ENCODE results near the gene NCKAP5.

Gene NCKAP5

DNA sequence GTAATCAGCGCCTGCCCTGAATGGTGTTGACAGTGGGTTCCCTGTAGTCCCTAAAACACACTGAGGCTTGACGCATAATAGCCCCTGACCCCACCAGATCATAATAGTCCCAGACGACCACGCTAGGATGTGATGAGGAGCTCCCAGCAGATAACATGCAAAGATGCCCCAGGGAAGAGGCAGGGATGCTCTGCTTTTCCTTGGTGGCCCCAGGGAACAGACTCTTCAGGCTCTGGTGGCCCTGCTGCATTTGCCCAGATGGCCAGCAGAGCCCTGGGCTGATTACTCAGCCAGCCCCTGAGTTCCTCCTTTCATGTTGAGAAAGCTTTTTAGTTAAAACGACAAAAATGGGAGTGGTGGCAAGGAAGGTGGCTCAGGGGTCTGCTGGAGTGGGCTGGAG lies 5.9 kb upstream of the NCKAP5 start:
- no peaks in the 10 kb centered on the region for H3K27me3 ChIP-seq (ENCODE audit: insufficient read depth, low read depth, severe bottlenecking)
- no peak for DNase-seq

DNA sequence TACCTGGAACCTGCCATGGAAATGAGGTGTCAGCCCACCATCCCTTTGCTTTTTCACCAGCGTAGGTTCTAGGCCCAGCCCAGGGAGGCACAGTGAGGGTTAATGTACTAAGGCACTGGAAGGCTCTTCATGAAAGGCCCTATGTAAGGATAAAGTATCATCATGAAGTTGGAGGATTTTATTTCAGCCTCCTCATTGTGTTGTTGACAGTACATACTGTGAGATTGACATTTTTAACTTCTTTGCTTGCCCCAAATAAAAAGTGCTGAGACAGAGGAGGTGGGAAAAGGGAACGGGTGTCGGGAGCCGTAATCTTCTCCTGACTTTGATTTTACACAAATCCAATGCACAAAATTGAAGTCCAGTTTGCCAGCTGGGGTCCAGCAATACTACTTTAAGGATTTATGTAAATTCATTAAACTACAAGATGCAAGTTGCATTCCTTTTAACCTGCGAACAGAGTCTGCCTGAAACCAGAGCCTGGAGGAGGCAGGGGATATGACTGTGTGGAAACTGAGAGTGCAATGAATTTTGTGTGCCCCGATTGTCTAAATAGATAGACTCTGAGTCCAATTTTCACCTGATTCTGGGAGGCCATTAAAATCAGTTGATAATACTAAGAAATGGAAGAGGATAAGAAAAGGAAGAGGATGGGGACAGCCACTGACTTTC lies 5.4 kb upstream of the NCKAP5 start:
- TF ChIP-seq, protein P1, sequence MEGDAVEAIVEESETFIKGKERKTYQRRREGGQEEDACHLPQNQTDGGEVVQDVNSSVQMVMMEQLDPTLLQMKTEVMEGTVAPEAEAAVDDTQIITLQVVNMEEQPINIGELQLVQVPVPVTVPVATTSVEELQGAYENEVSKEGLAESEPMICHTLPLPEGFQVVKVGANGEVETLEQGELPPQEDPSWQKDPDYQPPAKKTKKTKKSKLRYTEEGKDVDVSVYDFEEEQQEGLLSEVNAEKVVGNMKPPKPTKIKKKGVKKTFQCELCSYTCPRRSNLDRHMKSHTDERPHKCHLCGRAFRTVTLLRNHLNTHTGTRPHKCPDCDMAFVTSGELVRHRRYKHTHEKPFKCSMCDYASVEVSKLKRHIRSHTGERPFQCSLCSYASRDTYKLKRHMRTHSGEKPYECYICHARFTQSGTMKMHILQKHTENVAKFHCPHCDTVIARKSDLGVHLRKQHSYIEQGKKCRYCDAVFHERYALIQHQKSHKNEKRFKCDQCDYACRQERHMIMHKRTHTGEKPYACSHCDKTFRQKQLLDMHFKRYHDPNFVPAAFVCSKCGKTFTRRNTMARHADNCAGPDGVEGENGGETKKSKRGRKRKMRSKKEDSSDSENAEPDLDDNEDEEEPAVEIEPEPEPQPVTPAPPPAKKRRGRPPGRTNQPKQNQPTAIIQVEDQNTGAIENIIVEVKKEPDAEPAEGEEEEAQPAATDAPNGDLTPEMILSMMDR (IDR thresholded peaks at IDR 0.05; ENCODE audit: low read depth, low read length): no peak
- no peak overlapping the region for H3K4me3 ChIP-seq (ENCODE audit: low read depth, low read length)
- H3K9me3 ChIP-seq (ENCODE audit: severe bottlenecking): no peaks in the 10 kb centered on the region

More for the DNA sequence above, 5.9 kb upstream of the NCKAP5 start:
- Histone ChIP-seq H3K27ac (no peak overlapping the region), H3K4me3 (ENCODE audit: low read depth, low read length) (no peak overlapping the region), H3K9me3 (ENCODE audit: severe bottlenecking) (no peaks in the 10 kb centered on the region), H3K36me3 (no peaks in the 10 kb centered on the region)
- TF ChIP-seq, protein P1 (IDR thresholded peaks at IDR 0.05; ENCODE audit: low read depth, low read length): no peak

DNA sequence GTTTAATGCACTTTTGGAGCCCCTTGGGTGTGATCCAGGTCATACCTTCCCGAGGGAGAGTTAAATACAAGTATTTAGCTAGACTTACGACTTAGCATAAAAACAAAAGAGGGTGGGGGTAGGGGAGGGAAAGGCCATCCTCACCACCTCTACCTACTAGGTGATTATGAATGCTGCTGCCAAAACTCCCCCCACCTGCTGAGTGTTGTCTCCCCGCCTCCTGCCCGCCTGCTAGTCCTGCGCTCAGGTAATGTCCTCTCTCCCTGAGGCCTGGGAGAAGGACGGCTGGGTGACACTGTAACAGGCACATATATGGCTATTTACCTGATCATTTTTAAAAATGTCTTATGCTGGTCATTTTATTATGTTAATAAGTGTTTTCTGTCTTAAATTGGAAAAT lies 3.0 kb upstream of the NCKAP5 start:
- no peak overlapping the region for H3K4me3 ChIP-seq (ENCODE audit: low read depth, low read length)
- no peaks in the 10 kb centered on the region for H3K36me3 ChIP-seq
- H3K27me3 ChIP-seq (ENCODE audit: insufficient read depth, low read depth, severe bottlenecking): no peaks in the 10 kb centered on the region
- no peak for DNase-seq
- no peaks in the 10 kb centered on the region for H3K9me3 ChIP-seq (ENCODE audit: severe bottlenecking)
- TF ChIP-seq, protein P1 (IDR thresholded peaks at IDR 0.05; ENCODE audit: low read depth, low read length): no peak
- H3K27ac ChIP-seq: no peak overlapping the region

More for the DNA sequence above, 5.4 kb upstream of the NCKAP5 start:
- no peaks in the 10 kb centered on the region for H3K27me3 ChIP-seq (ENCODE audit: insufficient read depth, low read depth, severe bottlenecking)
- no peak overlapping the region for H3K27ac ChIP-seq
- no peaks in the 10 kb centered on the region for H3K36me3 ChIP-seq
- DNase-seq: no peak

DNA sequence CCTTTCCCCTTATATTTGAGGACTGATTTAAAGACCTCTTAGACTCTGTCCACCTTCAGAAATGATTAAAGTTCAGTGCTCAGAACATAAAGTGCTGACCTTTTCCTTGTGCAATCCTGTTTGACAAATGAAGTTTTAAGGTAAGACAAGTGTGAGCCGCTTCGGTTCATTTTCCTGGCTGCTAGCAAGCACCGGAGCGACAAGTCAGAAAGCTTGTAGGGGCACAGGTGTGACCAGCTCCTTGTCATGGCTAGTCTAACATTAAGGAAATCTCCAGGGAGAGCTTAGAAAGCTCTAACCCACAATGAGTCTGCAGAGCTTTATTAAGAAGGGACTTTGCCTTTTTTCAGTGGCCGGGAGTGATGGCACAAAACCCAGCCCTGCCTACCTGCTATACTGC lies 2.3 kb upstream of the NCKAP5 start:
- DNase-seq: no peak
- Histone ChIP-seq H3K4me3 (ENCODE audit: low read depth, low read length) (no peak overlapping the region), H3K27me3 (ENCODE audit: insufficient read depth, low read depth, severe bottlenecking) (no peaks in the 10 kb centered on the region), H3K9me3 (ENCODE audit: severe bottlenecking) (no peaks in the 10 kb centered on the region), H3K27ac (no peak overlapping the region), H3K36me3 (no peaks in the 10 kb centered on the region)
- TF ChIP-seq, protein P1 (IDR thresholded peaks at IDR 0.05; ENCODE audit: low read depth, low read length): no peak

DNA sequence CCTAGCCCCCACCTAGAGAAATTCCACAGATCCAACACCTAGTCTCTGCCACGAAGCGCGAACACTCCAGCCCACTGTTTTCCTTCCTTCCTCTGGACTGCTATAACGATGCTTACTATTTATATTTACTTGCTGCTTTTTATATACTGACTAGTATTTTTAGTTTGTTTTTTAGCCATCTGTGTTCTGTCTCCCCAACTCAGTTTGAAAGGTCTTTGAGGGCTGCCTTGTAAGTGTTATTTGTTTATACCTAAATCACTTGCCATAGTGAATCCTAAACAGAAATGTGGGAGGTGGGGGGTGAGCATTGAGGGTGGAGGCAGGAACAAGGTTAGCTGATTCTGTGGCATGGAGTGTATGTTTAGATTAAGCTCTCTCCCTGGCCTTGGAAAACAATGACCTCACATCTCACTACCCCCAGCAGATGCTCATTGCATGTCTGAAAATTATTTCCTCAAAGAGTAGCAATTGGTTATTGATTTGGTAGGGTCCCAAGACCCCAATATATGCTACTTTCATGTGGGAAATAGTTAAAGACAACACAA lies 1.1 kb upstream of the NCKAP5 start:
- Histone ChIP-seq H3K36me3 (no peaks in the 10 kb centered on the region), H3K27ac (no peak overlapping the region), H3K27me3 (ENCODE audit: insufficient read depth, low read depth, severe bottlenecking) (no peaks in the 10 kb centered on the region), H3K4me3 (ENCODE audit: low read depth, low read length) (no peak overlapping the region), H3K9me3 (ENCODE audit: severe bottlenecking) (no peaks in the 10 kb centered on the region)
- TF ChIP-seq, protein P1 (IDR thresholded peaks at IDR 0.05; ENCODE audit: low read depth, low read length): no peak
- DNase-seq: no peak

DNA sequence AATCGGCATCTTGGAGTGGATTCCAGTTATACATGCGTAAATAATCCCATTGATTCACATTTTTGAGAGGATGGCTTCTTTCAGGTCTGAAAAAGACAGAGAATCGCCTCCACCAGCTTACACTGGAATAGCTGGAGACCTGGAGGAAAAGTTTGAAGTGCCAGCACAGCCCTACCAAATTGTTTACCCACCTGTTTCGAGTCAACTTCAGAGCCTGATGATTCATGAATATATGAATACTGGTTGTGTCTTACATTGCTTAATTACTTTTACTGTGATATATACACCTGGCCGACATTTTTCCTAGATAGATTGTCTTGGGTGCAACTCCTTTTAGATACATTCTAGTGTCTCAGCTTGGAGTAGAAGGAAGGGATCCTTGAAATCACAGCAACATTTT lies 335 bp upstream of the NCKAP5 start:
- no peaks in the 10 kb centered on the region for H3K27me3 ChIP-seq (ENCODE audit: insufficient read depth, low read depth, severe bottlenecking)
- H3K9me3 ChIP-seq (ENCODE audit: severe bottlenecking): no peaks in the 10 kb centered on the region
- no peak overlapping the region for H3K4me3 ChIP-seq (ENCODE audit: low read depth, low read length)
- H3K36me3 ChIP-seq: no peaks in the 10 kb centered on the region
- no peak for DNase-seq
- TF ChIP-seq, protein P1 (IDR thresholded peaks at IDR 0.05; ENCODE audit: low read depth, low read length): no peak
- H3K27ac ChIP-seq: no peak overlapping the region

Measured in WERI-Rb-1 (cell line).